Ovary (tissue), 9 donors: Measurements from ENCODE around the gene MCCC1. TPM values are rescaled to one million over a fixed set of nuclear protein-coding genes. Genes with fewer than 3 reads are reported as not detected.

ENCODE experiments used
- DNase-seq, 5 donors: peaks; one replicate each; pipeline ENCODE4 v3.0.0-alpha.2; 2019 to 2020
- H3K27ac ChIP-seq, 2 donors: fragments of 200-600 bp; one replicate each; pipeline versions ENCODE4 v1.5.1 to v1.8.0; 2019 to 2022
- H3K27me3 ChIP-seq: fragments of 200-600 bp; one replicate; pipeline ENCODE4 v1.8.0; 2022
- H3K36me3 ChIP-seq: fragments of 200-600 bp; sonication (generic); one replicate; pipeline ENCODE4 v1.5.1; 2019
- H3K4me1 ChIP-seq: one replicate; pipeline ENCODE4 v1.8.1; 2013; ENCODE audit warnings: mild to moderate bottlenecking, moderate library complexity; ENCODE audit not compliant: insufficient read depth
- H3K4me3 ChIP-seq: fragments of 200-600 bp; sonication (generic); one replicate; pipeline ENCODE4 v1.5.1; 2017
- H3K9me3 ChIP-seq, 2 donors: fragments of 200-600 bp in 1 of 2; sonication (generic) in 1 of 2; one replicate each; pipeline versions ENCODE4 v1.5.1 to v1.8.1; 2013 to 2019; ENCODE audit warnings: mild to moderate bottlenecking in 1 of 2, moderate library complexity in 1 of 2
- CTCF ChIP-seq, 3 donors: fragments of 450-650 bp in 2 of 3; fragments of 200-600 bp in 1 of 3; IDR thresholded peaks; one replicate each; pipeline versions ENCODE4 v1.5.1 to v1.8.0; 2016 to 2022; ENCODE audit warnings: antibody characterized with exemption in 3 of 3, mild to moderate bottlenecking in 1 of 3
- EP300 ChIP-seq: sonication (generic); formaldehyde crosslinking; IDR thresholded peaks from one replicate; pipeline ENCODE4 v1.6.1; 2017; ENCODE audit warnings: antibody characterized with exemption
- POLR2A ChIP-seq: fragments of 450-650 bp; IDR thresholded peaks from one replicate; pipeline ENCODE4 v1.6.1; 2017; ENCODE audit warnings: antibody characterized with exemption, mild to moderate bottlenecking, moderate library complexity
- WGBS, 3 donors: extraction: QIAGEN DNeasy Blood & Tissue Kit in 1 of 3; methylation state at CpG; one replicate each; pipeline versions ENCODE4 v1.1.5 to v1.1.7; 2013 to 2017; 5-methylcytosine and 5-hydroxymethylcytosine counted together
- intact Hi-C, 4 donors: fragments of 100-400 bp; cut with DNase I; formaldehyde crosslinking; loops; one replicate each; pipeline versions ENCODE4 v1.11.0 to v1.15.1; 2022 to 2023
- polyA plus RNA-seq, 2 donors: library from polyadenylated mRNA; stranded (reverse); fragments of 200-250 nt in 1 of 2; fragments of 350-450 nt in 1 of 2; fragmentation: Illumina TruSeq in 1 of 2; extraction: RNeasy Lipid Tissue Mini Kit (QIAGEN cat#74804) in 1 of 2; gene quantifications; one replicate each; pipeline ENCODE4 v1.2.3, GENCODE V29; 2013 to 2014
- total RNA-seq, 7 donors: library from RNA; depleted of rRNA in 2 of 7; stranded (reverse); fragments of >200 nt in 2 of 7; fragmentation: NEBNext Ultra II Directional in 3 of 7; extraction: Animal tissue kit (Norgen Biotek cat#: 25700) in 3 of 7; gene quantifications; one replicate each; pipeline versions ENCODE4 v1.1.0 to v1.2.4, GENCODE V29; 2016 to 2023
- donor health status: DM: no; HTN: no; CAD: no; lungs with moderate emphysema.
- donor health status: DM: no; HTN: no; CAD: no.
- donor health status: Bipolar disorder and iron deficiency.
- donor health status: DM: yes; HTN: yes; CAD: no.
- donor health status: DM: no; HTN: no; CAD: no.
- donor health status: DM: yes; HTN: yes; CAD: no.

The MCCC1 gene
- total and polyA plus RNA-seq, 9 donors: 21.7 to 32.8 (median 28.5) TPM

GRCh38 chr3:183032880-183033555, 66.3 kb downstream of the MCCC1 start:
- H3K9me3 ChIP-seq: no peaks in the 10 kb centered on the region
- H3K27ac ChIP-seq: no peak overlapping the region
- H3K4me1 ChIP-seq: no peaks in the 10 kb centered on the region
- H3K36me3 ChIP-seq: no peaks in the 10 kb centered on the region
- H3K27me3 ChIP-seq: no peaks in the 10 kb centered on the region
- TF ChIP-seq POLR2A: no peak
- no peak for TF ChIP-seq CTCF (IDR thresholded peaks at IDR 0.05)
- no peak for TF ChIP-seq EP300
- H3K4me3 ChIP-seq: no peak overlapping the region
- intact Hi-C loops: loop anchor here in 1 of 4 donors (5.0 kb wide), 1 partner anchor 749 kb away; no protein-coding TSS in a partner anchor
- DNase-seq: no peak
- WGBS, 3 donors: 78 to 84% (median 81%) methylated on average over 6 of the region's 6 CpGs

GRCh38 chr3:183031826-183032225, 67.5 kb downstream of the MCCC1 start:
- no peak for DNase-seq
- Histone ChIP-seq H3K36me3 (no peaks in the 10 kb centered on the region), H3K4me1 (no peaks in the 10 kb centered on the region), H3K9me3 (no peaks in the 10 kb centered on the region), H3K27me3 (no peaks in the 10 kb centered on the region), H3K4me3 (no peak overlapping the region), H3K27ac (no peak overlapping the region)
- intact Hi-C loops: loop anchor here in 1 of 4 donors (5.0 kb wide), 1 partner anchor 750 kb away; no protein-coding TSS in a partner anchor
- WGBS, 3 donors: 92 to 100% (median 100%) methylated on average over 1 of the region's 1 CpG
- TF ChIP-seq POLR2A: no peak
- no peak for TF ChIP-seq EP300
- TF ChIP-seq CTCF (IDR thresholded peaks at IDR 0.05): no peak

GRCh38 chr3:183028416-183028815, 70.9 kb downstream of the MCCC1 start:
- H3K9me3 ChIP-seq: no peaks in the 10 kb centered on the region
- no peaks in the 10 kb centered on the region for H3K27me3 ChIP-seq
- TF ChIP-seq POLR2A (no peak), CTCF (IDR thresholded peaks at IDR 0.05) (no peak), EP300 (no peak)
- H3K4me3 ChIP-seq: no peak overlapping the region
- no peak for DNase-seq
- no peak overlapping the region for H3K27ac ChIP-seq
- WGBS, 3 donors: 81 to 97% (median 96%) methylated on average over 3 of the region's 3 CpGs
- intact Hi-C loops: no loop called here
- H3K36me3 ChIP-seq: no peaks in the 10 kb centered on the region
- H3K4me1 ChIP-seq: no peaks in the 10 kb centered on the region

GRCh38 chr3:183027276-183027675, 72.0 kb downstream of the MCCC1 start:
- intact Hi-C loops: no loop called here
- 93 to 97% (median 93%) methylated on average over 1 of the region's 1 CpG for WGBS, 3 donors

More at GRCh38 chr3:183027276-183027675, 72.0 kb downstream of the MCCC1 start:
- no peak for DNase-seq
- Histone ChIP-seq H3K27me3 (no peaks in the 10 kb centered on the region), H3K4me1 (no peaks in the 10 kb centered on the region), H3K36me3 (no peaks in the 10 kb centered on the region), H3K27ac (no peak overlapping the region), H3K9me3 (no peaks in the 10 kb centered on the region), H3K4me3 (no peak overlapping the region)
- no peak for TF ChIP-seq POLR2A
- no peak for TF ChIP-seq CTCF (IDR thresholded peaks at IDR 0.05)
- TF ChIP-seq EP300: no peak
